ENCODE measurements around the gene C1R.
"Not testable (repeated sequence)": the region's sequence is repeated elsewhere in the genome, so short reads cannot be mapped to it uniquely, and the experiment has no call there.

Gene C1R

GRCh38 chr12:7067096-7067495 lies 25.1 kb downstream of the C1R start:
- DNase-seq (ENCODE audit: low spot score) = no peak

GRCh38 chr12:7066596-7066995 lies 25.6 kb downstream of the C1R start:
- DNase-seq (ENCODE audit: low spot score) = no peak

- DNase-seq (ENCODE audit: low spot score) = no peak
Observed at GRCh38 chr12:7065073-7065623, 27.1 kb downstream of the C1R start.

- no peak for DNase-seq (ENCODE audit: low spot score)
Observed at GRCh38 chr12:7064516-7064915, 27.7 kb downstream of the C1R start.

DNA sequence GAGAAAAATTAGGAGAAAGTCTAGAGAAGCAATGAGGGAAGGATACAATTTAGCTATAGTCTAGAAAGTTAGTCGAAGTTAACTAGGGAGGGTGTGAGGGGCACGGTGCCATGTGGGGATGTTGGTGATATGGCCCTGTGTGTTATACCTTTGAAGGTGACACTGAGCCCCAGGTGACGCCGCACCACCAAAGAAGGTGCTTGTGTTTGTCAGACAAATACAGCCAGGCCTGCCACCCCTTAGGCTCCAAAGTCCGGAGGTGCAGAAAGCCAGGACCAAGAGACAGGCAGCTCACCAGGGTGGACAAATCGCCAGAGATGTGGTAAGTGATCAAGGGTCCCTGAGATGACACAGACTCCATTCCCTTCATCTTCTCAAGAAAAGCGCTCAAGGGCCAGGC lies 30.6 kb downstream of the C1R start:
- no peak for DNase-seq (ENCODE audit: low spot score)

DNA sequence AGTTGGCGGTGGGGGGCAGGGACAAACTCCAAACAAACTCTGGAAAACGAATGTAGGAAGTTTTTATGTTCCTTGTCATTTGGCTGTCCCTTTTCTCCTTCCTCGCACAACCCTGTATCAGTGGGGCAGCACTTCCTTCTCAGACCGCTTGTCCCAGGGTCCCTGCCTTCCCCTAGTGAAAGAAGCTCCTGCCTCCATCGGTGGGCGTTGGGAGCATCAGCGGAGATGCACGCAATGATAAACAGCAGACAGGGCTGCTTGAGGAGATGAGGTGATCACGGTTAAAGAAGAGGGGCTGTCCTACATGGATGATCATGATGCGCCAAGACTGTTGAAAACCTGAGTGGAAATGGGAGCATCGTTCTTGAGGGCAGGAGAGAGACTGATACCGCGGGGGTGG lies 31.1 kb downstream of the C1R start:
- no peak for DNase-seq (ENCODE audit: low spot score)

- peak; percentile 73 for DNase-seq (ENCODE audit: low spot score)
Observed at GRCh38 chr12:7060353-7060954, 31.8 kb downstream of the C1R start, which contains the start of gene C1S. Gene C1S (plus strand): TSS chr12:7060718. CDS start chr12:7061913, 1,195 bp downstream.

DNA sequence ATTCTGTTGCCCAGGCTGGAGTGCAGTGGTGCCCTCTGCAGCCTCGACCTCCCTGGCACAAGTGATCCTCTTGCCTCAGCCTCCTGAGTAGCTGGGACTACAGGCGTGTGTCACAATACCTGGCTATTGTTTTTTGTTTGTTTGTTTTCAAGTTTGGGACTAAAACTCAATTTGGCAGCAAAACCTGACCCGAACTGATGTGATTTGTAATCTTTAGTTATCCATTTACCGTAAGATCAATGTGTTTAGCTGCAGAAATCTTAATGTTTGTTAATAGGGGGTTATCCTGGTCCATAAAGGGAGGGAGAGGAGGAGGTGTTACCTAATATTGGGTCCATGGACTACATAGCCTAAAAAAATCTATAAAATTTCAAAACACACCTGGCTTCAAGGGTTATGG lies 32.5 kb downstream of the C1R start:
- DNase-seq (ENCODE audit: low spot score) = no peak

DNA sequence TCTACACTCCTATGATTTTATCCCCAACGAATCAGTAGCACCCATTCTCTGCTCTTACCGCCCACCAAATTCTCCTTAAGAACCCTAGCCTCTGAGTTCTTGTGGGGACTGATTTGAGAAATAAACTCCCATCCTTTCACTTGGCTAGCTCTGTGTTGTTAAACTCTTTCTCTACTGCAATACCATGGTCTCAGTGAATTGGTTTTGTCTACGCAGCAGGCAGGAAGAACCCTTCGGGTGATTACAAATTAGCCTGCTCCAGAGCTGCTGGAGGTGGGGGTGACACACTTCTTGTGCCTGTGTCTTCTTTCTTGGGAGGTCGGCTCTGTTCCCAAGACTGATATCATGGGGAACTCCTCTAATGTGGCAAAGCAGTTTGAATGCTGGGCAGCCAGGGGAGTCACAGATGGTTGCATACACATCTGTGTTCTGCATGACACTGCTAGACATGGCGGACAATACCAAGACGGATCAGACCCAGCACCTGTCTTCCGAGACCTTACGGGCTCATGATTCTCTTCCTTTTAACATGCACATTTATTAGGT lies 33.3 kb downstream of the C1R start:
- DNase-seq (ENCODE audit: low spot score) = no peak

DNA sequence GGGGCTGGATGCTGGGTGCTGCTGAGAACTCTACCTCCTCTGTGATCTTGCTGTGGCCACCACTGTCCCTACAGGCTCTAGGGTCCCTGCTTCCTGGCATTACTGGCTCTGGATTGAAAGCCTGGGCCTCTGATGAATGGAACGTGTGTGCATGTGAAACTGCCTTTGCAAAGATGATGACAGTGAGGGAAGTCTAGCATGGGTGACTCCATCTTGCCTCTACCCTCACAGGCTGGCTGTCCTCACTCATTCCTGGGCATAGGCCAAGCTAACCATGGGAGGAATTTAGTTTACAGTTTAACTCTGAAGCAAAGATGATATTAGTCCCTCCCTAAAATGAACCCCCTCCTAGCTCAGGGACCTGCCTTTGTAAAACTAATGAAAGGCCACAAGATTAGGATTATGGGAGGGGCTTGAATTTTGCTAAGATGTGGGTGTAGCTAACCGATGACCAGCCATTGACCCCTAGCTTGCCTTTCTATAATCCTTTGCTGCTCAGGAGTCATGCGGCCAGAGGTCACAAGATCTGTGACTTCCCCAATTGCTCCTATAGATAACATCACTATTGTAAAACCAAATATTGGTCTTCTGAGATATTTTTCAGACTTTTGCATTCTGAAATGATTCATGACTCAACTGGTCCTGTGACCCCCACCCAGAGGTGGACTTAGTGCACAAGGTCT lies 33.9 kb downstream of the C1R start:
- DNase-seq (ENCODE audit: low spot score) = no peak

DNA sequence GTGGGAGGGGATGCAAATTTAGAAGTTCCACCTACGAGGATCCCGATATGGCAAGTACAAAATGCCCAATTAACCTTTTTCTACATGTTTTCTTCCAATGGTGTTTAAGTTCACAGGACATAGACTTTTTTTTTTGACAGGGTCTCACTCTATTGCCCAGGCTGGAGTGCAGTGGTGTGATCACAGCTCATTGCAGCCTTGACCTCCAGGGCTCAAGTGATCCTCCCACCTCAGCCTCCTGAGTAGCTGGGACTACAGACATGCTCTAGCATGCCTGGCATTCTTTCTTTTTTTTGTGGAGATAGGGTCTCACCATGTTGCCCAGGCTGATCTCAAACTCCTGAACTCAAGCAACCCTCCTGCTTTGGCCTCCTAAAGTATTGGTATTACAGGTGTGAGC lies 36.5 kb downstream of the C1R start:
- DNase-seq (ENCODE audit: low spot score) = not testable (repeated sequence)

DNA sequence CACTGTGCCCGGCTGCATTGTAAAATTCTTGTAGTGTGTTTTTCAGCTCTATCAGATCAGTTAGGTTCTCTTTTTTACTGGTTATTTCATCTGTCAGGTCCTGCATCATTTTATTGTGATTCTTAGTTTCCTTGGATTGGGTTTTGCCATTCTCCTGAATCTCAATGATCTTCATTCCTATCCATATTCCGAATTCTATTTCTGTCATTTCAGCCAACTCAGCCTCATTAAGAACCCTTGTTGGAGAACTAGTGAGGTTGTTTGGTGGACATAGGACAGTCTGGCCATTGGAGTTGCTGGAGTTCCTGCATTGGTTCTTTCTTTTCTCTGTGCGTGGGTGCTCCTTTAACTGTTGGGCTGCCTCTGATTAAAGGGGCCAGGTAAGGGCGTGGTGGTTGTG lies 37.3 kb downstream of the C1R start:
- no peak for DNase-seq (ENCODE audit: low spot score)

DNA sequence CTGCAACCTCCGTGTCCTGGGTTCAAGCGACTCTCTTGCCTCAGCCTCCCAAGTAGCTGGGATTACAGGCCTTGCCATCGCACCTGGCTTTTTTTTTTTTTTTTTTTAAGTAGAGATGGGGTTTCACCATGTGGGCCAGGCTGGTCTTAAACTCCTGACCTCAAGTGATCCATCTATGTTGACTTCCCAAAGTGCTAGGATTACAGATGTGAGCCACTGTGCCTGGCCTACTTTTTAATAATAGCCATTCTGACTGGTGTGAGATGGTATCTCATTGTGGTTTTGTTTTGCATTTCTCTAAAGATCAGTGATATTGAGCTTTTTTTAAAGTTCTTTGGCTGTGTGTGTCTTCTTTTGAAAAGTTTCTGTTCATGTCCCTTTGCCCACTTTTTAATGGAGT lies 42.3 kb downstream of the C1R start:
- DNase-seq (ENCODE audit: low spot score) = not testable (repeated sequence)

DNA sequence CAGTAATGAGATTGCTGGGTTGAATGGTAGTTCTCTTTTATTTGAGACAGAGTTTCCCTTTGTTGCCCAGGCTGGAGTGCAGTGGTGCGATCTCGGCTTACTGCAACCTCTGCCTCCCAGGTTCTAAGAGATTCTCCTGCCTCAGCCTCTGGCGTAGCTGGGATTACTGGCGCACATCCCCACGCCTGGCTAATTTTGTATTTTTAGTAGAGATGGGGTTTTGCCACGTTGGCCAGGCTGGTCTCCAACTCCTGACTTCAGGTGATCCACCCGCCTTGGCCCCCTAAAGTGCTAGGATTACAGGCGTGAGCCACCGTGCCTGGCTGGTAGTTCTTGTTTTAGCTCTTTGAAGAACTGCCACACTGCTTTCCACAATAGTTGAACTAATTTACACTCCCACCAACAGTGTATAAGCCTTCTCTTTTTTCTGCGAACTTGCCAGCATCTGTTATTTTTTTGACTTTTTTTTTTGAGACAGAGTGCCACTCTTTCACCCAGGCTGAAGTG lies 42.7 kb downstream of the C1R start:
- not testable (repeated sequence) for DNase-seq (ENCODE audit: low spot score)

- no peak for DNase-seq (ENCODE audit: low spot score)
Observed at GRCh38 chr12:7047306-7047705, 44.9 kb downstream of the C1R start.

DNA sequence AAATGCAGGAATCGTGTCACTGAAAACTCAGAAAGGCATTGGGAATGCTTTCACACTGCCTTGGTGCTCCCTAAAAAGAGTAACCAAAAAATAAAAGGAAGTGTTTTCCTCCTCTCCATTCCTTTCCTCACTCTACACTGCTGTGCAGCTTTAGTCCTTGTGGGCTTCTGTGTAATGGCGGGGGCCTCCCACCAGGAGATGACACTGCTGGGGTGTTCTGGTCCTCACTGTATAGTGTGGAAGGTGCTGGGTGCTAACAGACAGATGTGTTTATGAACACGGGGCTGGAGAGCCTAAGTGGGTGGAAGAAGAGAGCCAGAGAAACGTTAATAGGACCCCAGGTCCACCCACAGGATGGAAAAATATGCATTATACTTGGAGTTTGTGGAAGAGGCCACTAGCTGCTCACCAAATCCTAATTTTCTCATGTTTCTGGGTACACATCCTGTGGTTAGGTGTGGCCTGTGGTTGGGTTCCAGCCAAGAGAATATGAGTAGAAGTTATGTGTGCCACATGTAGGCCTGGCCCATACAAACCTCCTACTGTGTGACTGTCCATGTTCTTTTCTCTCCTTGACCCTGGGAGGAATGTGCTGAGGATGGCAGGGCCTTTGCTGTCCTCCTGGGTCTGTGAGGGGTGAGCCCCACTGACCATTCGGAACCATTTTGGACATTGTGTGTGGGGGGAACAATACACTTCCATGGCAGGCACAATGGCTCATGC lies 45.7 kb downstream of the C1R start:
- no peak for DNase-seq (ENCODE audit: low spot score)

DNA sequence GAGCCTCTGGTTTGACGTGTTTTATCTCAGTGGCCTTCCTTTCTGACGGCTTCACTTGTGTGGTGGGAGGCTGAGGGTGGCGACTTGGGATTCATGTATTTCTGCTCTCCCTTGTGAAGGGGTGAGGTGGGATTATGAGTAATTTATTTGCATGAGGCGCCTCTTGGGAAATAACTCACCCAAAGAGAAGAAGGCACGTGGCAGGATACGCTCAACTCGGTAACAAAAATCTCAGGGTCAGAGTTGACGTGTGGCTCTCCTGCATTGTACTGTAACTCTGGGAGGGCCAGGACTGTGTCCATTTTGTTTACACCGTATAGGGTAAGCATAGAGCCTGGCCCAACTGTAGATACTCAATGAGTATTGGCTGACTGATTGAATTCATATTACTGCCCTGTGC lies 46.3 kb downstream of the C1R start:
- no peak for DNase-seq (ENCODE audit: low spot score)

- peak; percentile 73 for DNase-seq (ENCODE audit: low spot score)
Observed at GRCh38 chr12:7042842-7043241, 49.4 kb downstream of the C1R start.

- no peak for DNase-seq (ENCODE audit: low spot score)
Observed at GRCh38 chr12:7039403-7039802, 52.8 kb downstream of the C1R start.

DNA sequence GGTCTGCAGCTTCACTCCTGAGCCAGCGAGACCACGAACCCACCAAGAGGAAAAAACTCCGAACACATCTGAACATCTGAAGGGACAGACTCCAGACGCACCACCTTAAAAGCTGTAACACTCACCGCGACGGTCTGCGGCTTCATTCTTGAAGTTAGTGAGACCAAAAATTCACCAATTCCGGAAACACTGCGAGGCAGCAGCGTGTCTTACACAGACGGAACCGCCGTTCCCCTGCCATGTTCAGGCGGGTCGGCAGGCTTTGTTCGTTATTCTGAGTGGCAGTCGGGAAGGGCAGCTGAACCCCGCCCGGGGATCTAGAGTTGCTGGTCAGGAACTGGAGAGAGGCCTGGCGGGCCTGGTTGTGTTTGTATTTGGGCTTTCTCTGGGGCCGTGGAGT lies 53.7 kb downstream of the C1R start:
- no peak for DNase-seq (ENCODE audit: low spot score)

GRCh38 chr12:7037411-7037810 lies 54.8 kb downstream of the C1R start:
- not testable (repeated sequence) for DNase-seq (ENCODE audit: low spot score)

DNA sequence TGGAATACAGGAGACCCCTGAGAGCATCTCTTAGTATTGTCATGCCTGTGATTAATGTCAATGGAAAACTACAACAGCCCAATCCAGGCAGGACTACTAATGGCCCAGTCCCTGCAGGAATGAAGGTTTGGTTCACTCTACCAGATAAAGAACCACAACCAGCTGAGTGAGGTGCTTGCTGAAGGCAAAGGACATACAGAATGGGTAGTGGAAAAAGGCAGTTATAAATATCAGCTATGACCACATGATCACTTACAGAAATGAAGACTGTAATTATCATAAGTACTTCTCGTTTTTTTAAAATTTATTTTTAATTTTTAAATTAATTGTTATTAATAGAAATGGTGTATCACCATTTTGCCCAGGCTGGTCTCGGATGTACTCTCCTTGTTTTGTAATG lies 56.8 kb downstream of the C1R start:
- DNase-seq (ENCODE audit: low spot score) = no peak

GRCh38 chr12:7034464-7034863 lies 57.8 kb downstream of the C1R start:
- no peak for DNase-seq (ENCODE audit: low spot score)
